ENCODE results near the gene ETV5.

GRCh38 chr3:186060222-186060621 is 48.7 kb downstream of the ETV5 start:
- TF ChIP-seq, protein P1, sequence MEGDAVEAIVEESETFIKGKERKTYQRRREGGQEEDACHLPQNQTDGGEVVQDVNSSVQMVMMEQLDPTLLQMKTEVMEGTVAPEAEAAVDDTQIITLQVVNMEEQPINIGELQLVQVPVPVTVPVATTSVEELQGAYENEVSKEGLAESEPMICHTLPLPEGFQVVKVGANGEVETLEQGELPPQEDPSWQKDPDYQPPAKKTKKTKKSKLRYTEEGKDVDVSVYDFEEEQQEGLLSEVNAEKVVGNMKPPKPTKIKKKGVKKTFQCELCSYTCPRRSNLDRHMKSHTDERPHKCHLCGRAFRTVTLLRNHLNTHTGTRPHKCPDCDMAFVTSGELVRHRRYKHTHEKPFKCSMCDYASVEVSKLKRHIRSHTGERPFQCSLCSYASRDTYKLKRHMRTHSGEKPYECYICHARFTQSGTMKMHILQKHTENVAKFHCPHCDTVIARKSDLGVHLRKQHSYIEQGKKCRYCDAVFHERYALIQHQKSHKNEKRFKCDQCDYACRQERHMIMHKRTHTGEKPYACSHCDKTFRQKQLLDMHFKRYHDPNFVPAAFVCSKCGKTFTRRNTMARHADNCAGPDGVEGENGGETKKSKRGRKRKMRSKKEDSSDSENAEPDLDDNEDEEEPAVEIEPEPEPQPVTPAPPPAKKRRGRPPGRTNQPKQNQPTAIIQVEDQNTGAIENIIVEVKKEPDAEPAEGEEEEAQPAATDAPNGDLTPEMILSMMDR (IDR thresholded peaks at IDR 0.05), result no peak
- no peak for TF ChIP-seq EZH2 (IDR thresholded peaks at IDR 0.05)

All from neural progenitor cell (in vitro differentiated cells).